GM18499 (cell line): ENCODE results near the gene IL15RA.
"Not testable (repeated sequence)": the region's sequence is repeated elsewhere in the genome, so short reads cannot be mapped to it uniquely, and the experiment has no call there.

Experiments used
- ATAC-seq: cut with Tn5 transposase; IDR thresholded peaks from one replicate; pipeline ENCODE4 v1.9.1; 2021; ENCODE audit warnings: moderate number of reproducible peaks; ENCODE audit not compliant: insufficient read depth, unreplicated experiment

The IL15RA gene

DNA sequence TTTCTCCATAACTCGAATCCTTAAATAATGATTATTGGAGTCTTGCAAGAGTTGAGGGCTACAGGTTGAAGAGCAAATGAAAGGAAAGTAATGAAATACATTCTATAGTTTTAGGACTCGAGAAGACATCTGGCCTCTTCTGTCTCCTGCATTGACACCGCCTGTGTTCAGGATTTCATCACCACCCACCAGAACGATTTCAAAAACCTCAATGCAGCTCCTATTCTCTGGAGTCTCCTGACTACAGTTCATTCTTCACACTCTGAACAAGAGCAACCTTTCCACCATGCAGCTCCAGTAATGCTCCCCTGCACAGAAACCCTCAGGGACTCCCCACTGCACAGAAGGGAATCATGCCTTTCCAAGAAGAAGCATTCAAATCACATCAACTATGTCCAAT is 5.5 kb downstream of the IL15RA start:
- no peak for ATAC-seq

DNA sequence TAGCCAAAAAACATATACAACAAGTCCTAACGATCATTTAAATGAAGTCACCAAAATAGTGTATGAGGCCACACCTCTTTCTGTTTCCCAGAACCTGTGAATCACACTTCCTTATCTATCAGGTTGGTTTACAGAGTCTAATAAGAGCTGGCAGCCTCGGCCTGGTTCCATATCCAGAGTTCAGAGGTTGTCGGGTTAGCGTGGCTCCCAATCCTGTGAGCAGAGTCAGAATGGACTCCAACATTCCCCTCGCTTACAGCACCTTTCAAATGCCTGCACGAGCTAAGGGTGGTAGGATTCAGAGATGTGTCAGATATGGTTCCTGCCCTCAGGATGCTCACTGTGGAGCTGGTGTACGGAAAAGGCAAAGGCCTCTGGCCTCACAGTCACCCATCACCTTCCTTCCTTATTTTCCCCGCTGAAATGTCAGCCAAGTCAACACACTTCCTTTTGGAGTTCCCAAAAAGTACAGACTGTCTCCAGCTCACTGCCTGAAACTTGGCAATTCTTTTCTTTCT is 6.0 kb downstream of the IL15RA start:
- no peak for ATAC-seq

DNA sequence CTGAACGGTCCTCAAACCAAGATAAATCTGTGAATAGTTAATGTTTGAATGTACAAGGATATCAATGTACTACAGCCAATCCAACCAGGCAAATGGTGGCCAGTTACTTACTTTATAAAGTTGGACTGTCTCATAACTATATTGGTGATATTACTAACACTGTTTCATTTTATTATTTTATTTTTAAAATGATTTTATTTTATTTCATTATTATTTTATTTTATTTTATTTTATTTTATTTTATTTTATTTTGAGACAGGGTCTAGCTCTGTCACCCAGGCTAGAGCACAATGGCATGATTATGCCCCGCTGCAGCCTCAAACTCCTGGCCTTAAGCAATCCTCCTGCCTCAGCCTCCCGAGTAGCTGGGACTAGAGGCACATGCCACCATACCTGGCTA is 6.8 kb downstream of the IL15RA start:
- ATAC-seq, result no peak

DNA sequence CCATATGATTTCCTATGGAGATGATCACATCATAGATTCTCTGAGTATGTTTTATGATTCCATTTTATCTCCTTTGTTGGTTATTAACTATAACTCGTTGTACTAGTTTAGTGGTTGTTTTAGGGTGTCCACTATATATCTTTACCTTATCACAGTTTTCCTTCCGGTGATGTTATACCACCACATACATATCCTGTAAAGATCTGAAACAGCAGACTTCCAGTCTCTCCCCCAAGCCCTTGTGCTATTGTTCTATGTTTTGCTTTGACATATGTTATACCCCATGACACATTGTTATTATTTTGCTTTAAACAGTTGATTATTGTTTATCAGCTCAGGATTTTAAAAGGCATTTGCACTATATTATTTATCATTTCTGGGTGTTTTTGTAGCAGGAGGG is 7.3 kb downstream of the IL15RA start:
- ATAC-seq, result no peak

DNA sequence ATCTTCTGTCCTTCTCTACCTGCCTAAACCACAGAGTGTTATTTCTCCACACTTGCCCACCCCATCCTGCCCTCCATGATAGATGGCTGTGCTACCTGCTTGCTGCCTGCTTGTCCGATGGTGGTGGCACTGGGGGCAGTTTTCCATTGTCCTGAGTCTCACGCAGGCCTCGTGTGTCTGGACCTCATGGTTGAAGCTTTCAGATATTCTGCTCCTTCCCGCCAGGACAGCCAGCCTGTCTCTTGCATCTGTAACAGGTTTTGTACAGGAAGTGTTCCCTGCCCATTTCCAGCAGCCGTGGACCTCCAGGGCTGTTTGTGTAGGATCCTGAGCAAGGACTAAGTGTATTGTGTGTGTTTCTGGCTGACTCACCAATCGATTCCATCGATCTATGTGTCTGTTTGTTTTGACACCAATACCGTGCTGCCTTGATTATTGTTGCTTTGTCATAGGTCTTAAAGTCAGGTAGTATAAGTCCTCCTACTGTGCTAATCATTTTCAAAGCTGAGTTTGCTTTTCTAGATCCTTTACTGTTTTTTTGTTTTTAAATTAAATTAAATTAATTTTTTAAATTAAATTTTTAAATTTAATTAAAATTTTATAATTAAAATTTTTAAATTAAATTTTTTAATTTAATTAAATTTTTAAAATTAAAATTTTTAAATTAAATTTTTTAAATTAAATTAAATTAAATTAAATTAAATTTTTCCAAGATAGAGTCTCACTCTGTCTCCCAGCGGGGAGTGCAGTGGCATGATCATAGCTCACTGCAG is 8.5 kb downstream of the IL15RA start:
- ATAC-seq, result no peak

DNA sequence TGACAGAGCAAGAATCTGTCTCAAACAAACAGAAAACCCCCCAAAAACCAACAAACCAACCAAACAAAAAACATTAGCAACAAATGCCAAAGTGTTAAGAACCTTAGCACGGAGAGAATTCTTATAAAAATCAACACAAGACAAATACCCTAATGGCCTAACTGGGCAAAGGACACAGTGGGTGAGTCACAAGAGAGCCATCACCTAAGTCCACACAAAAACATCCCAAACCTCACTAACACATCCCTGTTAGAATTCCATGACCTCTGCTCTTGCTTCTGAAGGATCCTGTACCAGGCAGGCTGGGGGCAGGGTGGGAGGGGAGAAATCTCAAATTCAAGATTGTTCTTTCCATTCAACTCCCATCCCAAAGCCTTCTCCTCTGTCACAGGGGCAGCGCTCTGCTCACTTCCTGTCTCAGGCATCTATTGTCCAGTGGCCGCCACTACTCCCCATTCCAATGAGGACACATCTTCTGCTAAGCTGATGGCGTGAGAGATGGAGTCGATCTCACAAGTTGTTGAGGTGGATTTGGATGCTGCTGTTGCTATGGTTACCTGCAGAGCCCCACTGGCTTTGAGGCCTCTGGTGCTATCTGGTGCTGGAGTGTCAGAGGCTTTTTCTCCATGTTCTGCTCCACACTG is 9.2 kb downstream of the IL15RA start:
- no peak for ATAC-seq

DNA sequence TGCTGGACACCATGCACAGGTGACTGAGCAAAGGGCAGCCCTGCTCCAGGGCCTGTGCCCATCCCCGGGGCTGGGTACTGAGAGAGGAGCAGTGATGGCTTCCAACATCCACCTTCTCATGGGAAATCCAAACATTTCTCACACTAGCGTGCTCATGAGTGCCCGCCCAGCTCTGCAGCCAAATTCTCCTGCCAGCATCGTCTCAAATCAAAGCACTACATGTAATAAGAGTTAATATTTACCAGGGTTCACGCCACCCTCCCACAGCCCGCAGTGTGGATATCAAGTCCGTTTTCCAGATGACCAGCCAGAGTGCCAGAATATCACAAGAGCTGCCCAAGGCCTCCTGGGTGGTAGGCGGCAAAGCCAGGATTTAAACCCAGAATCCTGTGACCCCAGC is 12.1 kb downstream of the IL15RA start:
- ATAC-seq, result no peak

DNA sequence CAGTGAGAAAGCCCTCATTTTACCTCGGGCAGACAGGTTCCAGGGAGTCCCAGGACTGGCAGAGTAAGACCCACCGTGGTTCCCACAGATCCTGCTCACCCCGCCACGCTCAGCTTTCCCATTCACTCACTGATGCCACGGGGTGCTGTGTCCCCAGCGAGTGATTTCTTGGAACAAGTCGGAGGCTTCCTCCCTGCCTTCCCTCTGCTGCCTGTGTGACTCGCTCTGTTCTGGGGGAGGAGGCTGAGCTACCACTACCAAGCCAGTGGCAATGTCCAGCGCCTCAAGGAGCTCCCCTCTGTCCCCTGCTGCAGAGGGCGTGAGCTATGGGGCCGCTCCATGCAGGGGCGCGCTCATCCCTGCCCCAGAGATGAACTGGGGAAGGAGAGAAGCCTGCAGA is 12.6 kb downstream of the IL15RA start:
- ATAC-seq, result no peak

DNA sequence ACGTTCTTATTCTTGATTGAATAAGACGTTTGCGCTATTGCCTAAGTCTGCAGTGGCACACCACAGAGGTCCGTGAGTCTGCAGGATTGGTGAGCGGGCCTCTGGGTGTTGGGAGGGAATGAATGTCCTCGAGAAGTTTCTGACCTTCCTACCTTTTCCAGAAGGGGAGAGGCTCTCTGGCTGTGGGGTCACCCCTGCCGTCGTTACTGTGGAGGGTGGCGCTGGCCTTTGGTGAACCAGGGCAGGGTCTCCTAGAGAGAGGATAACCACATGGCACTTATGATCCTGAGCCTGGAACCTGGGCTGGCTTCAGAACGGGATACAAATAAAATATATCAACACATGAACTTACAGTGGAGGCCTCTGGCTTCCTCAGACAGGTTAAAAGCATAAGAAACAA is 13.8 kb downstream of the IL15RA start:
- ATAC-seq, result no peak

DNA sequence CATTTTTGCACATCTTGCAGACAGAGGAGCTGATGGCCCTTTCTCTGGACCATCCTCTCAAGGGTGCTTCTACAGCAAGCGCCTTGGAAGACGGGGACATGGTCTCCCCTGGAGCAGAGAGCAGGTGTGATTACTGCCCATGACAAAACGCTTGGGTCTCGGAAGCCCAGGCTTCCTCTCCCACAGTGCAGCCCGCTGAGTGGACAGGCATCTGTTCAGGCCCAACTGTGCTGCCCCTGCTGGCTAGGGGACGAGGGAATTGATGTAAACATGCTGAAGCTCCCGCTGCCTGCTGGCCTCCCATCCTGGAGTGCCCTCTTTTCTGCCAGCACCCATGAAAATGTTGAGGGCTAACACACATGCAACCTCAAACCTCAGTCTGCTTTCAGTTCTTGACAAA is 14.3 kb downstream of the IL15RA start:
- no peak for ATAC-seq

DNA sequence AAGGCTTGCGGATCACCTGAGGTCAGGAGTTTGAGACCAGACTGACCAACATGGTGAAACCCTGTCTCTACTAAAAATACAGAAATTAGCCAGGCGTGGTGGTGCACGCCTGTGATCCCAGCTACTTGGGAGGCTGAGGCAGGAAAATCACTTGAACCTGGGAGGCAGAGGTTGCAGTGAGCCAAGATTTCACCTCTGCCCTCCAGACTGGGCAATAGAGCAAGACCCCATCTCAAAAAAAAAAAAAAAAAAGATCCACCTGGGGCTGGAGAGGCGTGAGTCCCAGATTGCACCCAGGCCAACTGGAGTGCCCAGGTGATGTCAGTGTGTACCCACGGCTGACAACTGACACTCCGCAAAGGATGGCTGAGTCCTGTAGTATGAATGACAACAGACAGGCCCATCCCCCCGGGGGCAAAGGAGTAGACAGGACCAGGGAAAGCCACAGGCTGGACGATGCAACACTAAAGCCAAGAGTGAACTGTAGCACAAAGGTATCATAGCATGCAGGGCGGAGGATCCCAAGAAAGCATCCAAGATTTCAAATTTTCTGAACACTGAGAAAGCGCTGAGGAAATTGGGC is 14.9 kb downstream of the IL15RA start:
- not testable (repeated sequence) for ATAC-seq

DNA sequence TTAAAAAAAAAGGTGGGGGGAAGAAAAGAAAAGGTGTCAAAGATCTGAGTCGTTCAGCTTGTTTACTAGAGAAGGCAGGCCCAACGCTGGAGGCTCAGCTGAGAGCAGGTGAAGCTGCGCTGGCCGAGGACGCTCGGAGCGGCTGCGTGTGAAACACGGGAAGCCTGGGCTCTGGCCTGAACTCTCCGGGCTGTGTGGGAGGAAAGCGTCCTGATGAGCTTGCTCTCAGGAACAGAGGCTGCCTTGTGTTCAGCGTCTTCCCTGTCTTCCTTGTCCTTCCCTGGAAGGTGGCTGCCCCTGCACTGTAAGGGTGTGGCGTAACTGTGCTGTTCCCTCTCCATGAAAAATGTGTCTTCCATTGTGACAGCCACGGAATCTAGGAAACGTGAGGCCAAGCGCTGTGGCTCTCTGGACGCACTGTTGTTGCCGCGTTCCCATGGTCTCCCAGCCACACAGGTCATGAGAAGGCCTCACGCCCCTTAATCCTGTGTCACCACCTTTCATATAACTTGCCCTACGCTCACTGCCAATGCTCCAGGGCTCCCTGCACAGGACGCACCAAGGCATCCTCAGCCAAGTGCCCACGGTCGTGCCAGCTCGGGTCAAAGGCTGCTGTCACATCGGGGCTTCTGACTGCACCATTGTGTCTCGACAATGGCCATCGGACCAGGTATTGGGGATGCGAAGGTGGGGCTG is 15.8 kb downstream of the IL15RA start:
- no peak for ATAC-seq

DNA sequence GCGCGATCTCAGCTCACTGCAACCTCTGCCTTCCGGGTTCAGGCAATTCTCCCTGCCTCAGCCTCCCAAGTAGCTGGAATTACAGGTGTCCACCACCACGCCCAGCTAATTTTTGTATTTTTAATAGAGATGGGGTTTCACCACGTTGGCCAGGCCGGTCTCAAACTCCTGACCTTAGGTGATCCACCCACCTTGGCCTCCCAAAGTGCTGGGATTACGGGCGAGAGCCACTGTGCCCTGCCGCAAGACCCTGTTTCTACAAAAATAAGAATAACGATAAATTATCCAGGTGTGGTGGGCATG is 16.4 kb downstream of the IL15RA start:
- ATAC-seq, result not testable (repeated sequence)

DNA sequence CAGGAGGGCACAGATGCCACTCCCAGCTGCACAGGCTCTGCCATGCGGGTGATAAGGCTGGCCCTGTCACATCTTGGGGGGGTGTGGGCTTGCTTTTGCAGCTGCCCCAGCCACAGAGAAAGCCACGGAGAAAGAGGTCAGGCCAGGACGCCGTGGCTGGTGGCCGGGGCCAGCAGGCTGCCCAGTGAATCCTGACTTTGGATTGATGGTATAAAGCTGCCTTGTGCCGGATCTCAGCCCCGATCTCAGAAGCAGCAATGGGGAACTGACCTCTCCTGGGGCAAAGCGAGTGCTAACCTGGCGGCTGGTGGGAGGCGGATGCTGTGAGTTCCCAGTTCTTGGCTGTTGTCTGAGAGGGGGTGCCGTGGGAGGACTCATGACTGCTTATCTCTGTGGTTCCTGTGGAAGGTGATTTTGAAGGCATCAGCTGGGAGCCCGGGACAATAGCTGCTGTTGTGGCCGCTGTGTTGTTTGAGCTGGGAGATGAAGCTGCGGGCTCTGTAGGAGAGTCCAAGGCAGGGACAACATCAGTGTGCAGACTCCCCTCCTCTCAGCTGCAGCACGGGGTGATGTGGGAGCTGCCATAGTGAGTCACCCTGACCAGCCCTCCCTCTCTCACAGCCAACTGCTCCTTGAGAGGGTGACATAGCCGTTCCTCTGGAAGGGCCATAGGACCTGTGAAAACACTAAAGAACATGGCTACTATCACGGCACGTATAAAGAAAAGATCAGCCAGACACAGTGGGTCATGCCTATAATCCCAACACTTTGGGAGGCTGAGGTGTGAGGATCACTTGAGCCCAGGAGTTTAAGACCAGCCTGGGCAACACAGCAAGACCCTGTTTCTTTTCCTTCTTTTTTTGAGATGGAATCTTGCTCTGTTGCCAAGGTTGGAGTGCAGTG is 17.0 kb downstream of the IL15RA start:
- ATAC-seq, result no peak

DNA sequence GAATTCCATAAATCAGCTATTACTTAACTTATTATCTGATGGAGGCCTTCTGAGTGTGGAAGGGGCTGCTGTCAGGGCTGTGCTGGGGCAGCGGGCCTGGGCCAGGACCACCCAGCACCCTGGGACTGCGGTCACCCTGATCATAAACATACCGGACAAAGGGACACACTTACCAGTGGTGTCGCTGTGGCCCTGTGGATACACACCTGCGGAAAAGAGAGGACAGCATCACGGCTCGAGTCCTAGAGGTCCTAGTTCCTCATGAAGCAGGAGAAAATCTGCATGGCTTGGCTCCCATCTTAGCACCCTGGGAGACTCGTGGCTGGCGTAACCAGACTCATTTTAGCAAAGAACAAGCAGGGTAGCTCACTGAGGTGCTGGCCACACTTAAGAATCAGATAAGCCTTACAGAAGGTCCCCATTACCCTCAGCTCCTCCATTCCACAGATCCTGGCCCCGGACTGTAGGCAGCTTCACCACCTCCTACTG is 17.7 kb downstream of the IL15RA start:
- ATAC-seq, result no peak

DNA sequence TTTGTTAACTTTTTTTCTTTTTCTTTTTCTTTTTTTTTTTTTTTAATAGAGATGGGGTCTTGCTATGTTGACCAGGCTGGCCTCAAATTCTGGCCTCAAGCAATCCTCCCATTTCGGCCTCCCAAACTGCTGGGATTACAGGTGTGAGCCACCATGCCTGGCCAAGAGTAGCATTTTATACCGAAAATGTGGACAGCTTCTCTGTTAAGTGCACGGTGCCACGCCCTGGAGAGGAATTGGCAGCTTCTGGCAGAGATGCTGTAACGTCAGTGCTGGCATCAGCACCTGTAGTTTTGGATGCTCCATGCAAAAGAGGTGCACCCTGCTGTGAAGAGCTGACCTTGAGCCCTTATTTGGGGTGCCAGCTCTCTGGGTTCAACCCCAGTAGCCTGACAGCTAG is 18.2 kb downstream of the IL15RA start:
- ATAC-seq, result no peak

DNA sequence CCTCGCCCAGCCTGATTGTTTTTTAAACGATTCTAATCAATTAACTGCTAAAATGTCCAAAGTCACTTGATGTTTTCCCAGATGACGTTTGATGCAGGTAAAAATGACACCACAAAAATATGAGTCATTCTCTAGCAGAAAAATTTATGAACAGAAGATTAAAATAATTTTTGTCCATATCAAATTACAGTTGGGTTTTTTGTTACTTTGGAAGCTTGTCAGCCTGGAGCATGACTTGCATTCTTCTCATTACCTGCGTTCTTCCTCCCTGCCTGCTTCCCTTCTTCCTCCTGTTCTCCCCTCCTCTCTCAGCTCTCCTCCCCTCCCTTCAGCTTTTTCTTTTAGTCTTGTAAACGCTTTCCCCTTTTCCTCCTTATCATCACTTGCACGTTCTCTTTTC is 18.7 kb downstream of the IL15RA start:
- ATAC-seq, result no peak

DNA sequence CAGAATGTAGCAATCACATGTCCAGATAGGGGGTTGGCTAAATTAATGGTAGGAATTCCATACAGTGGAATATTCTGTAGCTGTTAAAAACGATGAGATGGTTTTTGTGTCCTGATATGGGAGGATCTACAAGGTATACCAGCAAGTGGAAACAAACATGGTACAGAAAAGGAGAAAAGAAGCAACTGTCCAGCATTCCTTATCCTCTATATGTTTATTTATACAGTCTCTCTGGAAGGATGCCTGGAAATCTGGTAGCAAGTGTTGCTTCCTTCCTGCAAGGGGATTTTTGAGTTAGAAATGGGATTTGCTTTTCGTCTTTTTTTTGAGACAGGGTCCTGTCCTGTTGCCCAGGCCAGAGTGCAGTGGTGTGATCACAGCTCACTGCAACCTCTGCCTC is 19.3 kb downstream of the IL15RA start:
- no peak for ATAC-seq

DNA sequence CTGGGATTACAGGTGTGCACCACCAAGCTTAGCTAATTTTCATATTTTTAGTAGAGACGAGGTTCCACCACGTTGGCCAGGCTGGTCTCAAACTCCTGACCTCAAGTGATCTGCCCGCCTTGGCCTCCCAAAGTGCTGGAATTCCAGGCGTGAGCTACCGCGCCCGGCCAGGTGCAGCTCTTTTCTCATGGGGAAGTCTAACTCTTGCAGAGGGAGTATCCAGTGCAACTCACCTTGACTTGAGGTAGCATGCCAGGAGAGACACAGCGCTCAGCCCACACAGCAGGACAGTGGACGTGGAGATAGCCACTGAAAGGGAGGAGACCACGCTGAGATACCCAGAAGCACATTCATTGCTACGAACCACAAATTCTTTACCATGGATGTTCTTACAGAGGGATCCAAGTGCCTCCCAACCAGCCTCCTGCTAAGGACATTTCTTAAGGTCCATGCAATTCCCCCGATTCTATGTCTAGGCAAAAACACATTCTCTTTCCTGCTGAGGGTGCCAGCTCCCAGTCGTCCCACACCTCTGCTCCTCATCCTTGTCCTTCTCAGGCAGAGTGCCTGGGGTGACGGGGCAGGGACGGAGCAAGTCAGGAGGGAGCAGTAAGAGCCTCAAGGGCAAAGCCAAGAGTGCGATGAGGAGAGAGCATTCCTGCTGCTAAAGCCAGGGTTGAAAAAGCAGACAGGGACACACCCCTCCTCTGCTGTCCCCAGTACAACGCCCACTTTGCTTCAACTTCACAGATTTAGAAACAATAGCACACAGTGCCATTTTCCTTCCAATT is 21.0 kb downstream of the IL15RA start:
- no peak for ATAC-seq
